Measurements from ENCODE around the gene BRAT1.

The BRAT1 gene

DNA sequence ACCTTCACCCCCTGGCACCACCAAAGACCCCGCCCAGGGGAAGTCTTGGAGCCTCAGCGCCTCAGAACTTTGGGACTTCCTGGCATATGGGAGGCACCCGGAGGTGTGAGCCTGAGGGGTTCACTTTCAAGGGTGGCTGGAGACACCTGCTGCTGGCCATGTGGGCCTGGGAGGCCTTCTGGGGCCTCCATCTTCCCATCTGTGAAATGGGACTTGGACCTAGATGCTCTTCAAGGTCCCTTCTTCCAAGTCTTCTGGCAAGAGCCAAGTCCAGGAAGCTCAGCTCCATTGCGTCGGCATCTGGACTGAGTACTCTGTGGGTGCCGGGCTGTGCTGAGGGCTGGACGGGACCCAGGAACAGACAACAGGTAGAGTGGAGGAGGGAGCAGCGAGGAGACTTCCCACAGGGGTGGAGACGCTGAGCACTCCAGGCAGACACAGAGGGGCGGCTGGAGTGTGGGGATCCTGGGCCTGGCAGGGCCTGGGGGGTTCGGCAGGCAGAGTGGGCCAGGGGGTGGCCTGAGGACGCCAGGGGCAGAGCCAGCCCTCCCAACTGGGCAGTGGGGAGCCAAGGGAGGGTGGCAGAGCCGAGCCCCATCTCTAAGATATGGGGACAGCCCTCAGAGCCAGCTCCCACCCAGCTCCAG lies 45.1 kb downstream of the BRAT1 start:
- no peak for DNase-seq (ENCODE audit: low spot score)

GRCh38 chr7:2509298-2509906 lies 45.9 kb downstream of the BRAT1 start:
- DNase-seq (ENCODE audit: low spot score): no peak

- no peak for DNase-seq (ENCODE audit: low spot score)
Measured at GRCh38 chr7:2508327-2509215, 46.8 kb downstream of the BRAT1 start.

GRCh38 chr7:2507917-2508306 lies 47.4 kb downstream of the BRAT1 start:
- no peak for DNase-seq (ENCODE audit: low spot score)

GRCh38 chr7:2507208-2507916 lies 48.0 kb downstream of the BRAT1 start:
- DNase-seq (ENCODE audit: low spot score): no peak

GRCh38 chr7:2505401-2505800 lies 49.9 kb downstream of the BRAT1 start:
- no peak for DNase-seq (ENCODE audit: low spot score)

GRCh38 chr7:2504889-2505375 lies 50.4 kb downstream of the BRAT1 start:
- DNase-seq (ENCODE audit: low spot score): no peak

GRCh38 chr7:2504128-2504888 lies 51.0 kb downstream of the BRAT1 start:
- DNase-seq (ENCODE audit: low spot score): no peak

DNA sequence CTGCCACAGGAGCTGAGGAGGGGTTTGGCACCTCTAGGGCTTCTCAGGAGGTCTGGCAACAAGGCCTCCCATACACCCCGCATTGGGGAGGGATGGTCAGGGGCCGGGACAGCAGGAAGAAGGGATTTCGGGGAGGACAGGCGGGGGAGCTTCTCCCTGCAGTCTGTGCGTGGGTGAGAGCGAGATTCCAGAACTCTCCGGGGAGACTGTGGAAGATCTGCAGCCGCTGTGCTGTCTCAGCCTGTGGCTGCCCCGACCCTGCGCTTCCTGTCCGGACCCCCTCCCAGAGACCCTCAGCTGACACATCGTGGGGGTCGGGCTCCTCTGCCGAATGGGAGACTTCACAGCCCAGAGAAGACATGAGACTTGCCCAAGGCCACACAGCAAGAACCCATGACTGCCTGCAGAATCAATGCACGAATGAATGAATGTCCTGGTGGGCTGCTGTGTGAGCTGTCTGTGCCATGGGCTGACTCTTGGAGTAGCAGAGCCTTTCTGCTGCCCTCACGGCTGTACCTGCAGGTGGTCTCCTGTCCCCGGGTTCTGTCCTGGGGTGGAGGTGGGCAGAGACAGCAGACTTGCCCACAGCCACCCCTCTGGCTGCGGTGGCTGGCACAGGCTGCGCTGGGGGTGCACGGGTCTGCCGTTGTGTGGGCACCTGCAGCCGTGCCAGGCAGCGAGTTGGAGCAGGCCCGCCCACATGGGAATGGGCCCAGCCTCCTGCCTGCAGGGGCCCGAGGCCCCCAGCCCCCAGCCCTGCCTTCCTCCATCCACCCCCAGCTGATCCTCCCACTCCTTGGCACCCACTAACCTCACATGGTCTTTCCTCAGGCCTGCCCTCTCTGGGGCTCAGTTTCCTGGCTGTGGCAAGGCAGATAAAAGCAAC lies 52.0 kb downstream of the BRAT1 start:
- no peak for DNase-seq (ENCODE audit: low spot score)

- no peak for DNase-seq (ENCODE audit: low spot score)
Measured at GRCh38 chr7:2502647-2502966, 52.7 kb downstream of the BRAT1 start.

DNA sequence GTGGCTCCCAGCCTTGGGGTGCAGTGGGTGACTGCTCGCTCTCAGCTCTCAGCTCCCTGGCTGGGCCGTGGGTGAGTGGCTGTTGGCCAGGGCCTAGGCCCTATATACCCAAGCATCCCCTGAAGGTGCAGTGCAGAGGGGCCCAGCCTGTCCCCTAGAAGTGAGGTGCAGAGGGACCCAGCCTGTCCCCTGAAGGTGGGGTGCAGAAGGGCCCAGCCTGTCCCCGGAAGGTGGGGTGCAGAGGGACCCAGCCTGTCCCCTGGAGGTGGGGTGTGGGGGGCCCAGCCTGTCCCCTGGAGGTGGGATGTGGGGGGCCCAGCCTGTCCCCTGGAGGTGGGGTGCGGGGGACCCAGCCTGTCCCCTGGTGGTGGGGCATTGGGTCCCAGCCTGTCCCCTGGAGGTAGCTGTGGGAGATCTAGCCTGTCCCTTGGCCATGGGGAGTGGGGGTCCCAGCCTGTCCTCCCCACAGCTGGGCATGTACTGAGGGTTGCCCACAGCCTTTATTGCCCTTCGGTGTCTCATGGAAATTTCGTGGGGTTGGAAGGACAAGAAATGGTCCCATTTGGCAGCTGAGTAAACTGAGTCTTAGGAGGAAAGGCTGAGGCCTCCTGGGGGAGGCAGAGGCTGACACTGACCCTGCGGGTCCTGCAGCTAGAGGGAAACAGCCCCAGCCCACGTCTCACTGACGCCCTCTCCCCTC lies 53.2 kb downstream of the BRAT1 start:
- DNase-seq (ENCODE audit: low spot score): no peak

GRCh38 chr7:2500701-2501100 lies 54.6 kb downstream of the BRAT1 start:
- no peak for DNase-seq (ENCODE audit: low spot score)

DNA sequence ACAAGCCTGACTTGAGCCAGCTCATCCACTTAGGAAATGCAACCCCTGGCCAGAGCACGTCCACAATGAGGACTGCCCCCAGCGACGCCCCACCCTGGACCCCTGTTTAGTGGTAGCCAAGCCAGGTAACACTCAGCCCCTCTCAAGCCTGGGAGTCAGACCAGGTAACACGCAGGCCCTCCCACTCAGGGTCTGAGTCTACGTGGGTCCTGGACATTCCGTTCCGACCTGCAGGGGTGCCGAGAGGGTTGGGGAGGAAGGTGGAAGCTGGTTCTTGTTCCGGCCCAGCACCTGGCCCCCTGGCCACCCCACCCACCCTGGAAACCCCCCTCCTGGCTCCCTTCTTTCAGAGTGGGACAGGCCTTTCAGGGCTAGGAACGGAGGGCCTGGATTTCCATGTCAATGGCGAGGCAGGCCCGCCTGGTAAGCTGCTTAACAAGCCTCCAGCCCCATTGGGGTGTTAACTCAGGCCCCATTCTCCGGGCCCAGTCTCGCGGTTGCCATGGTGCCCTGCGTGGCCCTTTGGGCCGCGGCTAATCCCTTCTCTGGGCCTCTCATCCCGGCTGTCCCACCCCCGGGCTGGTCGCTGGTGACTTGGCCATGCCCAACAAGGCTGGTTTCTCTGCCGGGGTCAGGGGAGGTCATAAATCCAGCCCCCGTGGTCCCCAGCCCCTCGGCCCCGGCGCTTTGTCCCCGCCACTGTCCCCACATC lies 55.4 kb downstream of the BRAT1 start:
- no peak for DNase-seq (ENCODE audit: low spot score)

- DNase-seq (ENCODE audit: low spot score): no peak
Measured at GRCh38 chr7:2499181-2499580, 56.1 kb downstream of the BRAT1 start.

GRCh38 chr7:2498708-2499107 lies 56.6 kb downstream of the BRAT1 start:
- no peak for DNase-seq (ENCODE audit: low spot score)

DNA sequence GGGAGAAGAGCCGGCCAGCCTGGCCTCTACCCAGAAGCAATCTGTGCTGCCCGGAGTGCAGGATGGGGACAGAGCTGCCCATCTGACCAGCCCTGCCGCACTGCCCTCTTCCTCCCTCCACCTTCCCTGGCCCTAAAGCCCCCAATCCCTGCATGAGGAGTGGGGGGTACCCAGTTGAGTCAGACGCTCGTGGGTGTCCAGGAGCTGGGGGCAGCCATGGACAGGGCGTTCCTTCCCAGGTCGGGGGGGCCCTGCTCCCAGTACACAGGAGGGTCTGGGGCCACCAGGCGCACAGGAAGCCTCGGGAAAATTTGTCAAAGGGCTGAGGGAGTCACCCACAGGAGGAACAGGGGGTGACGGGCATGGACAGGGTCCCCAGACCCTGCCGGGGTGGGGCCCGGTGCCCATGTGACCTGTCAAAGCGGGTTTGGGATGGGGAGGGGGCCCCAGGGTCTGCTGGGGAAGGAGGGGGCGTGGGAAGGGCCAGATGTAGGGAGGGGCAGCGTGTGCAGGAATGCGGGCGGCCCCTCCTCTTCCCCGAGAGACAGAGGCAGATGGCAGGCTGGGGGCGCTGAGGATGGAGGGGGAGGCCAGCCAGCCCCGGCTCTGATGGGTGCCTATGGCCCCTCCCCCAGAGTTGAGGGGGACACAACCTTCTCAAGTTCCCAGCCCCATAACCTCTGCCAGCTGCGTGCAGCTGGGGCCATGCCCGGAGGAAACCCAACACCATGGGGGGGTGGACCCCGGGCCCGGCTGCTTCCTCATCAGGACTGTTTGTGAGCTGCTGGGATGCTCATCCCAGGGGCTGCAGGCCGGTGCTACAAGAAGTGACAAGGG lies 57.6 kb downstream of the BRAT1 start:
- no peak for DNase-seq (ENCODE audit: low spot score)

- DNase-seq (ENCODE audit: low spot score): no peak
Measured at GRCh38 chr7:2497065-2497464, 58.3 kb downstream of the BRAT1 start.

GRCh38 chr7:2496375-2496774 lies 58.9 kb downstream of the BRAT1 start:
- DNase-seq (ENCODE audit: low spot score): no peak
